ENCODE measurements around the gene BCL11B. TPM values are rescaled to one million over a fixed set of nuclear protein-coding genes. Genes with fewer than 3 reads are reported as not detected.

Gene BCL11B
- polyA plus RNA-seq, 4 donors = 0.45 to 5.1 (median 1.5) TPM

- no peak for FAIRE-seq
- Histone ChIP-seq H3K4me3 (ENCODE audit: low read depth in 1 of 3, low read length in 3 of 3) (peak overlapping the region in 1 of 3 donors; percentile 37), H3K27ac (ENCODE audit: low read depth in 1 of 3, low read length in 2 of 3) (peak overlapping the region in 2 of 3 donors; percentile 58 to 64), H3K9me3 (ENCODE audit: control insufficient read depth in 2 of 2, insufficient read depth in 1 of 2, low read depth in 1 of 2, low read length in 1 of 2) (no peaks in the 10 kb centered on the region), H3K36me3 (ENCODE audit: control insufficient read depth in 3 of 3, insufficient read depth in 2 of 3, low read depth in 1 of 3, low read length in 3 of 3) (peaks cover 0 to 20% (median 0%) of the 10 kb centered on the region in 3 donors), H3K27me3 (ENCODE audit: control insufficient read depth in 3 of 3, insufficient read depth in 3 of 3, low read length in 3 of 3) (peaks cover 0 to 6% (median 3%) of the 10 kb centered on the region in 3 donors), H3K4me1 (ENCODE audit: control insufficient read depth in 3 of 3, insufficient read depth in 2 of 3, low read depth in 1 of 3, low read length in 2 of 3) (peaks cover 0 to 9% (median 2%) of the 10 kb centered on the region in 3 donors)
- DNase-seq = no peak
- 48 to 74% (median 66%) methylated on average over 15 of the region's 15 CpGs for WGBS, 3 donors
Observed at GRCh38 chr14:99244941-99245563, 26.9 kb downstream of the BCL11B start.

GRCh38 chr14:99244367-99244901 is 27.6 kb downstream of the BCL11B start:
- FAIRE-seq (no peak), DNase-seq (no peak)
- Histone ChIP-seq H3K27ac (ENCODE audit: low read depth in 1 of 3, low read length in 2 of 3) (peak overlapping the region in 2 of 3 donors; percentile 28 to 42), H3K4me1 (ENCODE audit: control insufficient read depth in 3 of 3, insufficient read depth in 2 of 3, low read depth in 1 of 3, low read length in 2 of 3) (peaks cover 0 to 9% (median 2%) of the 10 kb centered on the region in 3 donors), H3K36me3 (ENCODE audit: control insufficient read depth in 3 of 3, insufficient read depth in 2 of 3, low read depth in 1 of 3, low read length in 3 of 3) (peaks cover 0 to 17% (median 0%) of the 10 kb centered on the region in 3 donors), H3K9me3 (ENCODE audit: control insufficient read depth in 2 of 2, insufficient read depth in 1 of 2, low read depth in 1 of 2, low read length in 1 of 2) (no peaks in the 10 kb centered on the region), H3K27me3 (ENCODE audit: control insufficient read depth in 3 of 3, insufficient read depth in 3 of 3, low read length in 3 of 3) (peaks cover 0 to 6% (median 3%) of the 10 kb centered on the region in 3 donors), H3K4me3 (ENCODE audit: low read depth in 1 of 3, low read length in 3 of 3) (no peak overlapping the region)
- 66 to 80% (median 71%) methylated on average over 16 of the region's 16 CpGs for WGBS, 3 donors

GRCh38 chr14:99242816-99243721 is 28.9 kb downstream of the BCL11B start:
- WGBS, 3 donors = 68 to 75% (median 73%) methylated on average over 10 of the region's 10 CpGs
- DNase-seq (no peak), FAIRE-seq (no peak)
- Histone ChIP-seq H3K4me1 (ENCODE audit: control insufficient read depth in 3 of 3, insufficient read depth in 2 of 3, low read depth in 1 of 3, low read length in 2 of 3) (peaks cover 0 to 9% (median 2%) of the 10 kb centered on the region in 3 donors), H3K4me3 (ENCODE audit: low read depth in 1 of 3, low read length in 3 of 3) (no peak overlapping the region), H3K36me3 (ENCODE audit: control insufficient read depth in 3 of 3, insufficient read depth in 2 of 3, low read depth in 1 of 3, low read length in 3 of 3) (peaks cover 0 to 15% (median 0%) of the 10 kb centered on the region in 3 donors), H3K27me3 (ENCODE audit: control insufficient read depth in 3 of 3, insufficient read depth in 3 of 3, low read length in 3 of 3) (peaks cover 0 to 6% (median 3%) of the 10 kb centered on the region in 3 donors), H3K9me3 (ENCODE audit: control insufficient read depth in 2 of 2, insufficient read depth in 1 of 2, low read depth in 1 of 2, low read length in 1 of 2) (no peaks in the 10 kb centered on the region), H3K27ac (ENCODE audit: low read depth in 1 of 3, low read length in 2 of 3) (peak overlapping the region in 2 of 3 donors; percentile 50 to 59)

- no peak overlapping the region for H3K4me3 ChIP-seq (ENCODE audit: low read depth in 1 of 3, low read length in 3 of 3)
- peaks cover 0 to 7% (median 0%) of the 10 kb centered on the region in 3 donors for H3K4me1 ChIP-seq (ENCODE audit: control insufficient read depth in 3 of 3, insufficient read depth in 2 of 3, low read depth in 1 of 3, low read length in 2 of 3)
- H3K27ac ChIP-seq (ENCODE audit: low read depth in 1 of 3, low read length in 2 of 3) = peak overlapping the region in 2 of 3 donors; percentile 44 to 73
- 70 to 87% (median 77%) methylated on average over 11 of the region's 11 CpGs for WGBS, 3 donors
- H3K27me3 ChIP-seq (ENCODE audit: control insufficient read depth in 3 of 3, insufficient read depth in 3 of 3, low read length in 3 of 3) = peaks cover 0 to 3% (median under 1%) of the 10 kb centered on the region in 3 donors
- peaks cover 0 to 17% (median 0%) of the 10 kb centered on the region in 3 donors for H3K36me3 ChIP-seq (ENCODE audit: control insufficient read depth in 3 of 3, insufficient read depth in 2 of 3, low read depth in 1 of 3, low read length in 3 of 3)
- no peak for DNase-seq
- H3K9me3 ChIP-seq (ENCODE audit: control insufficient read depth in 2 of 2, insufficient read depth in 1 of 2, low read depth in 1 of 2, low read length in 1 of 2) = no peaks in the 10 kb centered on the region
- FAIRE-seq = no peak
Observed at GRCh38 chr14:99242238-99242637, 29.8 kb downstream of the BCL11B start.

GRCh38 chr14:99241325-99242010 is 30.5 kb downstream of the BCL11B start:
- Histone ChIP-seq H3K4me3 (ENCODE audit: low read depth in 1 of 3, low read length in 3 of 3) (no peak overlapping the region), H3K9me3 (ENCODE audit: control insufficient read depth in 2 of 2, insufficient read depth in 1 of 2, low read depth in 1 of 2, low read length in 1 of 2) (no peaks in the 10 kb centered on the region), H3K36me3 (ENCODE audit: control insufficient read depth in 3 of 3, insufficient read depth in 2 of 3, low read depth in 1 of 3, low read length in 3 of 3) (peaks cover 0 to 16% (median 0%) of the 10 kb centered on the region in 3 donors), H3K27me3 (ENCODE audit: control insufficient read depth in 3 of 3, insufficient read depth in 3 of 3, low read length in 3 of 3) (no peaks in the 10 kb centered on the region), H3K27ac (ENCODE audit: low read depth in 1 of 3, low read length in 2 of 3) (peak overlapping the region in 2 of 3 donors; percentile 44 to 73), H3K4me1 (ENCODE audit: control insufficient read depth in 3 of 3, insufficient read depth in 2 of 3, low read depth in 1 of 3, low read length in 2 of 3) (no peaks in the 10 kb centered on the region)
- DNase-seq (no peak), FAIRE-seq (no peak)
- 54 to 83% (median 58%) methylated on average over 18 of the region's 18 CpGs for whole genome bisulfite sequencing, 3 donors

- Histone ChIP-seq H3K36me3 (ENCODE audit: control insufficient read depth in 3 of 3, insufficient read depth in 2 of 3, low read depth in 1 of 3, low read length in 3 of 3) (peaks cover 0 to 16% (median 0%) of the 10 kb centered on the region in 3 donors), H3K27ac (ENCODE audit: low read depth in 1 of 3, low read length in 2 of 3) (peak overlapping the region in 1 of 3 donors; percentile 60), H3K9me3 (ENCODE audit: control insufficient read depth in 2 of 2, insufficient read depth in 1 of 2, low read depth in 1 of 2, low read length in 1 of 2) (no peaks in the 10 kb centered on the region), H3K4me1 (ENCODE audit: control insufficient read depth in 3 of 3, insufficient read depth in 2 of 3, low read depth in 1 of 3, low read length in 2 of 3) (no peaks in the 10 kb centered on the region), H3K4me3 (ENCODE audit: low read depth in 1 of 3, low read length in 3 of 3) (no peak overlapping the region), H3K27me3 (ENCODE audit: control insufficient read depth in 3 of 3, insufficient read depth in 3 of 3, low read length in 3 of 3) (no peaks in the 10 kb centered on the region)
- WGBS, 3 donors = 69 to 82% (median 78%) methylated on average over 23 of the region's 23 CpGs
- FAIRE-seq = no peak
- DNase-seq = no peak
Observed at GRCh38 chr14:99240627-99241324, 31.2 kb downstream of the BCL11B start.

- no peaks in the 10 kb centered on the region for H3K4me1 ChIP-seq (ENCODE audit: control insufficient read depth in 3 of 3, insufficient read depth in 2 of 3, low read depth in 1 of 3, low read length in 2 of 3)
- H3K27ac ChIP-seq (ENCODE audit: low read depth in 1 of 3, low read length in 2 of 3) = peak overlapping the region in 1 of 3 donors; percentile 56
- 20 to 41% (median 23%) methylated on average over 7 of the region's 7 CpGs for WGBS, 3 donors
- peaks cover 0 to 16% (median 0%) of the 10 kb centered on the region in 3 donors for H3K36me3 ChIP-seq (ENCODE audit: control insufficient read depth in 3 of 3, insufficient read depth in 2 of 3, low read depth in 1 of 3, low read length in 3 of 3)
- no peaks in the 10 kb centered on the region for H3K9me3 ChIP-seq (ENCODE audit: control insufficient read depth in 2 of 2, insufficient read depth in 1 of 2, low read depth in 1 of 2, low read length in 1 of 2)
- DNase-seq = no peak
- H3K27me3 ChIP-seq (ENCODE audit: control insufficient read depth in 3 of 3, insufficient read depth in 3 of 3, low read length in 3 of 3) = no peaks in the 10 kb centered on the region
- no peak for FAIRE-seq
- H3K4me3 ChIP-seq (ENCODE audit: low read depth in 1 of 3, low read length in 3 of 3) = no peak overlapping the region
Observed at GRCh38 chr14:99239661-99240092, 32.3 kb downstream of the BCL11B start.
